ENCODE measurements around the gene TPX2.
A peak's percentile ranks its signal among the peaks of the same experiment; 100 is the strongest.
"Not testable (repeated sequence)": the region's sequence is repeated elsewhere in the genome, so short reads cannot be mapped to it uniquely, and the experiment has no call there.

Gene TPX2

GRCh38 chr20:31815408-31816188 lies 76.5 kb downstream of the TPX2 start:
- DNase-seq (ENCODE audit: low read depth in 3 of 3): no peak

- no peak for DNase-seq (ENCODE audit: low read depth in 3 of 3)
Observed at GRCh38 chr20:31816221-31816620, 77.1 kb downstream of the TPX2 start.

DNA sequence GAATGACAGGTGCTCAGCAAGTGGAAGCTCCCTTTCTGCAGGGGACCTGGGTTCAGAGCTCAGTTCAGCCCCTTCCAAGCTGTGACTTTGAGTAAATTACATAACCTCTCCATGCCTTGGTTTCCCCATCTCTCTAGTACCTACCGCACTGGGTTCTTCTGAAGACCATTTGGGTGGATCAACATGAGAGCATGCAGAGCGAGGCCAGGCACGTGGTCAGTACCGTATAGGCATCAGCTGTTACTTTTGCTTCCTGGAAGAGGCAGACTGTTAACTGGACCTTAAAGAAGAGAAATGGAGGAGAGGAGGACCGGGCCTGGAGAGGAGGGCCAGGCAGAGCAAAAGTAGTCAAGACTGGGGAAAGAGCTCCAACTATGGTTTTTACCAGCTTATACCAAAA lies 78.4 kb downstream of the TPX2 start:
- DNase-seq (ENCODE audit: low read depth in 3 of 3): no peak

DNA sequence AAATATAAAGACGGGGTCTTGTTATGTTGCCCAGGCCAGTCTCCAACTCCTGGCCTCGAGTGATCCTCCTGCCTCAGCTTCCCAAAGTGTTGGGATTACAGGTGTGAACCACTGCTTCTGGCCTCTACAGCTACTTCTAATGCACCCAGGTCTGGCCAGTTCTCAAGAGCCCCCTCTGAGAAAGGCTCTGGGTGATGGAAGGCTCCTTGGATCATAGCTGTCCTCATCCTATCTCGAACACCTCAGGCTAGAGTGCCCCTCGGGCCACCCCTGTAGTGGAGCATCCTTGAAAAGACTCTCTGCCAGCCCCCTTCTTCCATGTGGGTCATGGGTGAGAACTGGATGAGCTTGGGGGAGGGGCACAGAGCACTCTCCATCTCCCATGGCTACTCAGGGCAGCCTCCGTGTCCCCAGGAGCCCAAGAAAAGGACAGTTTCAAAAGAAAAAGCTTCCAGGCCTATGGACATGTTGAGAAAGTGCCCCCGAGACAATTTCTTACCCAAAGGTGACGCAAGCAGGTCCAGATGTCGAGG lies 79.4 kb downstream of the TPX2 start:
- no peak for DNase-seq (ENCODE audit: low read depth in 3 of 3)

DNA sequence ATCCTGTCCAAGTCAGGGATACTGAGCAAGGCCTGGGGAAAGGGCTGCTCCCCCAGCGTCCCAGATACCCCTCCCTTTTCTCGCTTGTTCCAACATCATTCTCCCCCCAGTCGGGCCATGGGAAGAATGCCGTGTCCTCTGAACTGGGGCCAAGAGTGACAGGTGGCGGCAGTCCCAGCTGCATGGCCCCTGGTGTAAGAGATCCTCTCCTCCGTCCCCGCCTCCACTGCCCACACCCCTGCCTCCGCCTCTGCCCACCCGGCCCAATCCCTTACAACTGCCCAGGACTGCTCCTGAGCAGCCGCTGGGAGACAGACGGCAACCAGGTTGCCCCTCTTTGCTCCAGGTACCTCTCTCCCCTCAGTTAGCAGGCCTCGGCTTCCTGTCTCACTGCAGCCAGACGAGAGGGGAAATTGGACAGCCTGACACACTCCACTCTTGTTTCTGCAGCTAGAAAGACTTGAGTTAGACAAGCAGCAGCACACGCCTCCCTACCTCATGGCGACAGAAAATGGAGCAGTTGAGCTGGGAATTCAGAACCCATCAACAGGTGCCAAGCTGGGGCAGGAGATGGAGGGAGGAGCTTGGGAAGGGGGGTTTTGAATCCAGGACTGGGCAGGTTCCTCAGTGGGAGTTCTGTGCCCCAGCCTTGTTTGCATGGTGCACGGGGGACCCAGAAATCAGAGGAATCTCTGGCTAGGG lies 80.1 kb downstream of the TPX2 start, which contains the start of gene MYLK2:
Gene MYLK2 (plus strand): TSS at position 274 of the 702 bp plus-strand sequence. CDS start 225 bp downstream, at position 499.
- no peak for DNase-seq (ENCODE audit: low read depth in 3 of 3)

- no peak for DNase-seq (ENCODE audit: low read depth in 3 of 3)
Observed at GRCh38 chr20:31820228-31820627, 81.1 kb downstream of the TPX2 start.

- no peak for DNase-seq (ENCODE audit: low read depth in 3 of 3)
Observed at GRCh38 chr20:31821427-31821826, 82.3 kb downstream of the TPX2 start.

DNA sequence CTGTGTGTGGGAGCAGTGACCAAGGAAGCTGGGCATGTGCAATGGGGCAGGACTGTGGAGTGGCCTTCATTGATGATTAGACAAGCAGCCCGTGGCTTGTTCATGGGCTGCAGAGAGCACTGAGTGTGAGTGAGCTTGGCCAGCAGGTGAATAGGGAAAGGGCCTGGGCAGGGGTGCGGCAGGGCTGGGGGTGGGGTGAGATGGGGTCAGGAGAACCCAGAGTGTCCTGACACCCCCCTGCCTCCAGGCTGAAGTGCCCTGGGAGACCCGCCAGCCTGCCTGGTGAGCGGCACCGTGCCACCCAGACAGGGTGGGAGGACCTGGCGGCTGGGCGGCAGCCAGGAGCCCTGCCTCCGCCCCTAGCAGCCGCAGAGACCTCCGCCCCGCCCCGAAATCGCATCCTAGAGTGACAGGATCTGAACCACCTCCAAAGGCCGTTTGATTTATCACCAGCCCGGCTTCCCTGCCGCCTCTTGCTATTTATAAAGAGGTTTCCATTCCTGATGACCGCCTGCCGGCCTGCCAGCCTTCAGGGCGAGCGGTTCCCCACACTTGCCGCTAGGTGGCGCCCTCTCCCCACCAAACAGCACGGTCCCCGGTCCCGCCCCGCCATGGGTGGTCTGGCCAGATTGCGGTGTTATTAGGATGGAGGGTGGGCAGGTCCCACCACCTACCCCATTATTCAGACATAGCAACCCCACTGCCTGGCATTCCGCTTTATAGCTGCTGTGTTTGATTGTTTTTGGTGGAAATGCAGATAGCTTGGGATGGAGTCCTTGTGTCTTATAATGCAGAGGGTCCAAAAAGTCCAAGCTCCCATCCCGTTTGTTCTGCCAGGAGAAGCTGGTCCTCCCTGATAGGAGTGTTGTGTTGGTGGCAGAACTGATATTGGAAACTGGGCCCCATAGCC lies 83.6 kb downstream of the TPX2 start:
- peak; percentile 49 to 73 (median 61) for DNase-seq (ENCODE audit: low read depth in 3 of 3)

- DNase-seq (ENCODE audit: low read depth in 3 of 3): no peak
Observed at GRCh38 chr20:31823360-31824124, 84.5 kb downstream of the TPX2 start.

DNA sequence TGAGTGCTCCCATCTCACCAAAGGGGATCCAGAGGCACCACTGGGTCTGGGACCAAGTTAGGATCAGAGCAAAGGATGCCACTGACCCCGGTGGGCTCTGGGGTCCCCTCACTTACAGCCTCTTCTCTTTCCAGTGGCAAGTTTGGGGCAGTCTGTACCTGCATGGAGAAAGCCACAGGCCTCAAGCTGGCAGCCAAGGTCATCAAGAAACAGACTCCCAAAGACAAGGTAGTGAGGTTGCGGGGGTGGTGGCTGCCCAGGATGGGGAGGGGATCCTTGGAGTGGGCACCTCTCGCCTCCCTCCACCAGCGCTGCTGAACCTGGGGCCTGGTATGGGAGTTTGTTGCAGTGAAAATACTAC lies 85.0 kb downstream of the TPX2 start:
- DNase-seq (ENCODE audit: low read depth in 3 of 3): no peak

- DNase-seq (ENCODE audit: low read depth in 3 of 3): no peak
Observed at GRCh38 chr20:31824554-31825313, 85.6 kb downstream of the TPX2 start.

DNA sequence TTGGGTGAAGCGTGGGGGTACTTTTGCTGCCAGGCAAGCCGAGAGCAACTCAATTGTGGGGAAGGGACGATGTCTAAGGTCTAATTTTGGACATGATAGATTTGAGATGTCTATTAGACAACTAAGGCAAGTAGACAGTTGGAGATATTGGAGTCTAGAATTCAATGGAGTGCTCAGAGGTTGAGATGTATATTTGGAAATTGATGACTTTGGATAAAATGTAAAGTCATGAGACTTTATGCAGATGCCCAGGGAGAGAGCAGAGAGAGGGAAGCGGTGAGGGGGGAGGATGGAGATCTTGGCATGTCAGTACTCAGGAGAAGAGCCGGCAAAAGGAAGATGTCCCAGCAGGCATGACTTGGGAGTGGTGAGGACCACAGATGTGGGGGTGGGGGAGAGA lies 87.0 kb downstream of the TPX2 start:
- DNase-seq (ENCODE audit: low read depth in 3 of 3): no peak

- DNase-seq (ENCODE audit: low read depth in 3 of 3): no peak
Observed at GRCh38 chr20:31827059-31827458, 88.0 kb downstream of the TPX2 start.

GRCh38 chr20:31828016-31828415 lies 88.9 kb downstream of the TPX2 start:
- DNase-seq (ENCODE audit: low read depth in 3 of 3): not testable (repeated sequence)

DNA sequence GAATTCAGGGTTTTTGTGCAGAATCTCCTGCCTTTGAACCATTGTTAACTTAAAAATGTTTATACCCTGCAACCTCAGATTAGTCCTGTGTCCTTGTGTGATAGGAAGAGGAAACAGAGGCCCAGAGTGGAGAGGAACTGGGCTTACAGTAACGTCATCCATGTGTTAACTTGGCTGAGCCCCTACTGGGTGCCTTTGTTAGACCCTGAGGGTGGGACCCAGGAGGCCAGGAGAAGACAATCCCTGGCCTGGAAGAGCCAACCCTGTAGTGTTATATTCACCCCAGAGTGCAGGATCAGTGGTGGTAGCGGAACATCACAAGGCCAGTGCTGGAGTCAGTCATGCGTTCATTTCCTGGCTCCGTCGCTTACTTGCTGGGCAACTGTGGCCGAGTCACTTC lies 90.6 kb downstream of the TPX2 start:
- no peak for DNase-seq (ENCODE audit: low read depth in 3 of 3)

DNA sequence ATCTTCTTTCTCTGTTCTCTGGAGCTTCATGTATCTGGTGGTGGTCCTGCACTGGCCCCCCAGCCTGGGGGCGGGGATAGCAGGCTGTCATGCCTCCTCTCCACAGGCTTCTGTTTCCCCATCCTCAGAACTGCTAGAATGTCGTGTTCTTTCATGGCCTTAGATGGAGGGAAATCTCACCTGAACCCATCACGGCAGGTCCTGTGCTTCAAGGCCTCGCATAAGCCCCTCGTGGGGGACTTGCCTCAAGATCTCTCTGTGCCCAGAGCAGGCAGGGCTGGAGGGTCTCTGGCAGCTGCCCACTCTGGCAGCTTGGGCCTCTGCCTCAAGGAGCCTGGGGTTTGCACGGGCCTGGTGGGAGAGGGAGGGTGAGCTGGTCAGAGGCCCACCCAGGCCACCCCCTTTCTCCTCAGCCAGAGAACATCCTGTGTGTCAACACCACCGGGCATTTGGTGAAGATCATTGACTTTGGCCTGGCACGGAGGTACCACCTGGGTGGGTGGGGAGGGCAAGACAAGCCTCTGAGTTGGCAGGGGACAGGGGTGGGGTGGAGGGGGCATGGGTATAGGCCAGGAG lies 91.4 kb downstream of the TPX2 start:
- no peak for DNase-seq (ENCODE audit: low read depth in 3 of 3)

DNA sequence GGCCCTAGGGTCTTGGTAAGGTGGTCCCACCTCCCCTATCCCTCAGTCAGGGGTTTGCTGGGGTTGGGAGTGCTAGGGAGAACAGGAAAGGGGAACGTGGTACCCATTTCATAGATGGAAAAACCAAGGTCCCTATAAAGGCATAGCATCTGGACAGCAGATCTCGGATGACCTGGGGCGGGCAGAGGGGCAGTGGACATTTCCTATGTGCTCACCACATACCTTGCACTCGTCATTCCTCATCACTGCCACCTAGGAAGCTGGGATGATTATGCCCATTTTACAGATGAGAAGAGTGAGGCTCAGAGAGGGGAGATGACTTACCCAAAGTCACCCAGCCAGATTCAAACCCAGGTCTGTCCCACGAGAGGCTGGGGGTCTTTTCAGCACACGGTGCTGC lies 92.1 kb downstream of the TPX2 start:
- no peak for DNase-seq (ENCODE audit: low read depth in 3 of 3)

DNA sequence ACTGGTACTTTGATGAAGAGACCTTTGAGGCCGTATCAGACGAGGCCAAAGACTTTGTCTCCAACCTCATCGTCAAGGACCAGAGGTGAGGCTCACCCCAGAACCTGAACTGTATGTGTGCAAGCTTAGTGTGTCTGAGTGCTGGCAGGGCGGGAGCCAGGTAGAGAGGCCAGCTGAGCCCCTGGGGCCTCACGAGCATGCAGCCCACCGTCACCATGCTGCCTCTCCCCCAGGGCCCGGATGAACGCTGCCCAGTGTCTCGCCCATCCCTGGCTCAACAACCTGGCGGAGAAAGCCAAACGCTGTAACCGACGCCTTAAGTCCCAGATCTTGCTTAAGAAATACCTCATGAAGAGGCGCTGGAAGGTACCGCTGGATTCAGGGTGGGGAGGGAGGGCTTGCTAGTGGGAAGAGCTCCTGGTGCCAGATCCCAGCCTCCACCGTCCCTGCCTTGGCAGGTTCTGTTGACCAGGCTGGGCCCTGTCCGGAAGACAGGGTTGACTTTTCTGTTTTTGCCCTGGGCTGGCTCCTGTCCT lies 92.7 kb downstream of the TPX2 start:
- DNase-seq (ENCODE audit: low read depth in 3 of 3): no peak

DNA sequence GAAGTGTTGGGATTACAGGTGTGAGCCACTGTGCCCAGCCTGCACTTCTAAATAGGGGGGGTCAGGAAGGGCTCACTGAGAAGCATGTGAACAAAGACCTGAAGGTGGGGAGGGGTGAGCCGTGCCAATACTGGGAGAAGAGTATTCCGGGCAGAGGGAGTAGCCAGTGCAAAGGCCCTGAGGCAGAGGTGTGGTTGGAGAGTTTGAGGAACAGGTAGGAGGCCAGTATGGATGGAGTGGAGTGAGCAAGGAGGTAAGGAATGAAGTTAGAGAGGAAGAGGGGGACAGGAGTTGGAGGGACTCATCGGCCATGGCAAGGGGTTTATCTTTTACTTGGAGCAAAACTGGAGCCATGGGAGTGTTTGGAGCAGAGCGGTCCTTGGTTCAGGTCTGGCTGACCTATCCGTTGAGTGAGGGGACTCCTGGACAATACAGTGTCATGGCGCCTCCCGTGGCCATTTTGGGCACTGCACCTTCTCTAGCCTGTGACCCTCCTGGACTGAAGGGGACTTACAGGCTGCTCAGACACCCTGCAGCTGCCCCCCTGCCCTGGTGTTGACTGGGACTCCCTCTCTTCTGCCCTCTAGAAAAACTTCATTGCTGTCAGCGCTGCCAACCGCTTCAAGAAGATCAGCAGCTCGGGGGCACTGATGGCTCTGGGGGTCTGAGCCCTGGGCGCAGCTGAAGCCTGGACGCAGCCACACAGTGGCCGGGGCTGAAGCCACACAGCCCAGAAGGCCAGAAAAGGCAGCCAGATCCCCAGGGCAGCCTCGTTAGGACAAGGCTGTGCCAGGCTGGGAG lies 94.2 kb downstream of the TPX2 start:
- DNase-seq (ENCODE audit: low read depth in 3 of 3): peak; percentile 18 to 35 (median 27)
